Liver (tissue), 9 donors: ENCODE results near the gene RAI1. TPM values are rescaled to one million over a fixed set of nuclear protein-coding genes. Genes with fewer than 3 reads are reported as not detected.

Experiments
- DNase-seq: peaks from one replicate; pipeline ENCODE4 v3.0.0-alpha.2; 2017; ENCODE audit warnings: low spot score
- H3K27ac ChIP-seq, 2 donors: one replicate each; pipeline ENCODE4 v1.7.0; 2013; ENCODE audit warnings: inconsistent platforms in 2 of 2, low read length in 2 of 2, control low read depth in 1 of 2, low read depth in 1 of 2, mild to moderate bottlenecking in 1 of 2
- H3K27me3 ChIP-seq, 4 donors: one replicate each; pipeline versions ENCODE4 v1.6.1 to v1.7.0; 2013; ENCODE audit warnings: low read length in 3 of 4, inconsistent platforms in 1 of 4, mild to moderate bottlenecking in 1 of 4, moderate library complexity in 1 of 4; ENCODE audit not compliant: control insufficient read depth in 4 of 4, insufficient read depth in 4 of 4
- H3K36me3 ChIP-seq, 4 donors: one replicate each; pipeline versions ENCODE4 v1.6.1 to v1.7.0; 2013; ENCODE audit warnings: low read length in 3 of 4, mild to moderate bottlenecking in 3 of 4, low read depth in 1 of 4, moderate library complexity in 1 of 4; ENCODE audit not compliant: control insufficient read depth in 4 of 4, insufficient read depth in 3 of 4
- H3K4me1 ChIP-seq, 4 donors: one replicate each; pipeline versions ENCODE4 v1.6.1 to v1.7.0; 2013; ENCODE audit warnings: low read length in 3 of 4, mild to moderate bottlenecking in 3 of 4, moderate library complexity in 1 of 4; ENCODE audit not compliant: control insufficient read depth in 4 of 4, insufficient read depth in 4 of 4
- H3K4me3 ChIP-seq, 3 donors: one replicate each; pipeline versions ENCODE4 v1.6.1 to v1.7.0; 2013; ENCODE audit warnings: low read length in 3 of 3, control low read depth in 1 of 3, low read depth in 1 of 3, mild to moderate bottlenecking in 1 of 3
- H3K9ac ChIP-seq, 2 donors: one replicate each; pipeline ENCODE4 v1.7.0; 2013; ENCODE audit warnings: low read length in 2 of 2, mild to moderate bottlenecking in 2 of 2, moderate library complexity in 2 of 2, control low read depth in 1 of 2, low read depth in 1 of 2
- H3K9me3 ChIP-seq, 4 donors: one replicate each; pipeline versions ENCODE4 v1.6.1 to v1.7.0; 2013; ENCODE audit warnings: low read length in 3 of 4; ENCODE audit not compliant: control insufficient read depth in 4 of 4
- EGR1 ChIP-seq, 2 donors: IDR thresholded peaks; 2 replicates each; pipeline ENCODE4 v1.6.1; 2016 to 2018; ENCODE audit warnings: antibody characterized with exemption in 2 of 2, low read depth in 2 of 2
- FOXA1 ChIP-seq: IDR thresholded peaks from 2 replicates; pipeline ENCODE4 v1.6.1; 2016; ENCODE audit warnings: antibody characterized with exemption
- FOXA2 ChIP-seq: IDR thresholded peaks from 2 replicates; pipeline ENCODE4 v1.6.1; 2016; ENCODE audit warnings: antibody characterized with exemption
- GABPA ChIP-seq, 2 donors: IDR thresholded peaks in 1 of 2; conservative IDR thresholded peaks in 1 of 2; 2 replicates each; pipeline ENCODE4 v1.6.1; 2016; ENCODE audit warnings: antibody characterized with exemption in 2 of 2, mild to moderate bottlenecking in 1 of 2, moderate library complexity in 1 of 2
- HNF4A ChIP-seq, 2 donors: conservative IDR thresholded peaks; 2 replicates each; pipeline ENCODE4 v1.6.1; 2016; ENCODE audit warnings: antibody characterized with exemption in 2 of 2, mild to moderate bottlenecking in 2 of 2
- HNF4G ChIP-seq: IDR thresholded peaks from 2 replicates; pipeline ENCODE4 v1.6.1; 2016; ENCODE audit warnings: antibody characterized with exemption
- JUND ChIP-seq, 2 donors: IDR thresholded peaks; 2 replicates each; pipeline ENCODE4 v1.6.1; 2016; ENCODE audit warnings: antibody characterized with exemption in 2 of 2
- NR2F2 ChIP-seq: IDR thresholded peaks from 2 replicates; pipeline ENCODE4 v1.6.1; 2016; ENCODE audit warnings: antibody characterized with exemption
- RAD21 ChIP-seq, 2 donors: IDR thresholded peaks; 2 replicates each; pipeline ENCODE4 v1.6.1; 2016; ENCODE audit warnings: antibody characterized with exemption in 2 of 2, mild to moderate bottlenecking in 2 of 2
- RXRA ChIP-seq, 2 donors: IDR thresholded peaks; 2 replicates each; pipeline ENCODE4 v1.6.1; 2017 to 2018; ENCODE audit warnings: antibody characterized with exemption in 2 of 2, mild to moderate bottlenecking in 1 of 2
- YY1 ChIP-seq: IDR thresholded peaks from 2 replicates; pipeline ENCODE4 v1.6.1; 2016; ENCODE audit warnings: antibody characterized with exemption, mild to moderate bottlenecking
- WGBS: extraction: QIAGEN DNeasy Blood & Tissue Kit; methylation state at CpG from one replicate; pipeline ENCODE4 v1.1.7; 2013; 5-methylcytosine and 5-hydroxymethylcytosine counted together
- polyA plus RNA-seq, 2 donors: library from polyadenylated mRNA; stranded (reverse) in 1 of 2; unstranded in 1 of 2; fragments of 200-250 nt in 1 of 2; fragments of >200 nt in 1 of 2; fragmentation: Nextera tagmentation in 1 of 2; extraction: Ambion mirVana in 1 of 2; gene quantifications; one replicate each; pipeline versions ENCODE4 v1.2.1 to v1.2.3, GENCODE V29; 2013 to 2015
- total RNA-seq, 2 donors: library from RNA; depleted of rRNA; stranded (reverse); fragments of >200 nt; gene quantifications; one replicate each; pipeline ENCODE4 v1.2.3, GENCODE V29; 2014
- TF ChIP-seq, protein P1 (sequence below): IDR thresholded peaks from 2 replicates; pipeline ENCODE4 v1.6.1; 2016; ENCODE audit warnings: antibody characterized with exemption, mild to moderate bottlenecking
- TF ChIP-seq, protein P2 (sequence below): IDR thresholded peaks from 2 replicates; pipeline ENCODE4 v1.6.1; 2016; ENCODE audit warnings: antibody characterized with exemption
- TF ChIP-seq, protein P3 (sequence below): fragments of 150-350 bp; IDR thresholded peaks from 2 replicates; pipeline ENCODE4 v1.5.1; 2017; ENCODE audit warnings: improper control_type of control experiment, low read depth, low read length; ENCODE audit not compliant: missing input control
- TF ChIP-seq, protein P4 (sequence below): IDR thresholded peaks from 2 replicates; pipeline ENCODE4 v1.6.1; 2016; ENCODE audit warnings: antibody characterized with exemption
- TF ChIP-seq, protein P5 (sequence below): IDR thresholded peaks from 2 replicates; pipeline ENCODE4 v1.6.1; 2016; ENCODE audit warnings: antibody characterized with exemption
- donor health status: healthy.
- donor health status: healthy.
- donor health status: healthy.
- donor health status: healthy.
- donor health status: healthy.

The RAI1 gene
- total and polyA plus RNA-seq, 4 donors, result 0.57 to 7.6 (median 5.3) TPM

DNA sequence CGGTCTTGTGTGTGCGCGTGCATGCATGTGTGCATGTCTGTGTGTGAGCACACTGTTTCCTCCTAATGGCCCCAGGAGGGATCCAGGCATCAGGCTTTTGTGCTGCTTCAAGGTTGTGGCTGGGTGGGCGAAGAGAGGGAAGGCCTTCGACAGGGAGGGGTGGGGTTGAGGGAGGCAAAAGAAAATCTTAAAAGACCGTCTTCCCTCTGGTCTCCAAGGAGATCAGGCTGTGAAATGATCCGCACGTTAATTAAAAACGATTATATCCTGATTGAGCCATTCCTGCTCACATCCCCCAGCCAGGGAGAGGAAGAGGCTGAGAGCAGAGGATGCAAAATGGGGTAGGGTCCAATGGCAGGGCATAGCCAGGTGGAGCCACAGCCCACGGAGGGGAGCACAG lies 46.9 kb downstream of the RAI1 start:
- Histone ChIP-seq H3K9me3 (no peaks in the 10 kb centered on the region), H3K9ac (no peak overlapping the region), H3K36me3 (peaks cover 0 to under 1% (median 0%) of the 10 kb centered on the region in 4 donors), H3K4me1 (peaks cover 0 to 4% (median 3%) of the 10 kb centered on the region in 4 donors), H3K27ac (no peak overlapping the region), H3K27me3 (no peaks in the 10 kb centered on the region), H3K4me3 (no peak overlapping the region)
- no peak for DNase-seq
- 91% methylated on average over 10 of the region's 10 CpGs for WGBS
- TF ChIP-seq FOXA2 (no peak), YY1 (no peak), JUND (IDR thresholded peaks at IDR 0.05) (no peak), HNF4G (no peak), RAD21 (IDR thresholded peaks at IDR 0.05) (no peak), NR2F2 (no peak)
- TF ChIP-seq, protein P1, sequence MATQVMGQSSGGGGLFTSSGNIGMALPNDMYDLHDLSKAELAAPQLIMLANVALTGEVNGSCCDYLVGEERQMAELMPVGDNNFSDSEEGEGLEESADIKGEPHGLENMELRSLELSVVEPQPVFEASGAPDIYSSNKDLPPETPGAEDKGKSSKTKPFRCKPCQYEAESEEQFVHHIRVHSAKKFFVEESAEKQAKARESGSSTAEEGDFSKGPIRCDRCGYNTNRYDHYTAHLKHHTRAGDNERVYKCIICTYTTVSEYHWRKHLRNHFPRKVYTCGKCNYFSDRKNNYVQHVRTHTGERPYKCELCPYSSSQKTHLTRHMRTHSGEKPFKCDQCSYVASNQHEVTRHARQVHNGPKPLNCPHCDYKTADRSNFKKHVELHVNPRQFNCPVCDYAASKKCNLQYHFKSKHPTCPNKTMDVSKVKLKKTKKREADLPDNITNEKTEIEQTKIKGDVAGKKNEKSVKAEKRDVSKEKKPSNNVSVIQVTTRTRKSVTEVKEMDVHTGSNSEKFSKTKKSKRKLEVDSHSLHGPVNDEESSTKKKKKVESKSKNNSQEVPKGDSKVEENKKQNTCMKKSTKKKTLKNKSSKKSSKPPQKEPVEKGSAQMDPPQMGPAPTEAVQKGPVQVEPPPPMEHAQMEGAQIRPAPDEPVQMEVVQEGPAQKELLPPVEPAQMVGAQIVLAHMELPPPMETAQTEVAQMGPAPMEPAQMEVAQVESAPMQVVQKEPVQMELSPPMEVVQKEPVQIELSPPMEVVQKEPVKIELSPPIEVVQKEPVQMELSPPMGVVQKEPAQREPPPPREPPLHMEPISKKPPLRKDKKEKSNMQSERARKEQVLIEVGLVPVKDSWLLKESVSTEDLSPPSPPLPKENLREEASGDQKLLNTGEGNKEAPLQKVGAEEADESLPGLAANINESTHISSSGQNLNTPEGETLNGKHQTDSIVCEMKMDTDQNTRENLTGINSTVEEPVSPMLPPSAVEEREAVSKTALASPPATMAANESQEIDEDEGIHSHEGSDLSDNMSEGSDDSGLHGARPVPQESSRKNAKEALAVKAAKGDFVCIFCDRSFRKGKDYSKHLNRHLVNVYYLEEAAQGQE, result no peak
- TF ChIP-seq, protein P2, sequence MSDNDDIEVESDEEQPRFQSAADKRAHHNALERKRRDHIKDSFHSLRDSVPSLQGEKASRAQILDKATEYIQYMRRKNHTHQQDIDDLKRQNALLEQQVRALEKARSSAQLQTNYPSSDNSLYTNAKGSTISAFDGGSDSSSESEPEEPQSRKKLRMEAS, result no peak
- TF ChIP-seq, protein P3, sequence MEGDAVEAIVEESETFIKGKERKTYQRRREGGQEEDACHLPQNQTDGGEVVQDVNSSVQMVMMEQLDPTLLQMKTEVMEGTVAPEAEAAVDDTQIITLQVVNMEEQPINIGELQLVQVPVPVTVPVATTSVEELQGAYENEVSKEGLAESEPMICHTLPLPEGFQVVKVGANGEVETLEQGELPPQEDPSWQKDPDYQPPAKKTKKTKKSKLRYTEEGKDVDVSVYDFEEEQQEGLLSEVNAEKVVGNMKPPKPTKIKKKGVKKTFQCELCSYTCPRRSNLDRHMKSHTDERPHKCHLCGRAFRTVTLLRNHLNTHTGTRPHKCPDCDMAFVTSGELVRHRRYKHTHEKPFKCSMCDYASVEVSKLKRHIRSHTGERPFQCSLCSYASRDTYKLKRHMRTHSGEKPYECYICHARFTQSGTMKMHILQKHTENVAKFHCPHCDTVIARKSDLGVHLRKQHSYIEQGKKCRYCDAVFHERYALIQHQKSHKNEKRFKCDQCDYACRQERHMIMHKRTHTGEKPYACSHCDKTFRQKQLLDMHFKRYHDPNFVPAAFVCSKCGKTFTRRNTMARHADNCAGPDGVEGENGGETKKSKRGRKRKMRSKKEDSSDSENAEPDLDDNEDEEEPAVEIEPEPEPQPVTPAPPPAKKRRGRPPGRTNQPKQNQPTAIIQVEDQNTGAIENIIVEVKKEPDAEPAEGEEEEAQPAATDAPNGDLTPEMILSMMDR, result no peak
- TF ChIP-seq, protein P4, sequence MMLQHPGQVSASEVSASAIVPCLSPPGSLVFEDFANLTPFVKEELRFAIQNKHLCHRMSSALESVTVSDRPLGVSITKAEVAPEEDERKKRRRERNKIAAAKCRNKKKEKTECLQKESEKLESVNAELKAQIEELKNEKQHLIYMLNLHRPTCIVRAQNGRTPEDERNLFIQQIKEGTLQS, result no peak

DNA sequence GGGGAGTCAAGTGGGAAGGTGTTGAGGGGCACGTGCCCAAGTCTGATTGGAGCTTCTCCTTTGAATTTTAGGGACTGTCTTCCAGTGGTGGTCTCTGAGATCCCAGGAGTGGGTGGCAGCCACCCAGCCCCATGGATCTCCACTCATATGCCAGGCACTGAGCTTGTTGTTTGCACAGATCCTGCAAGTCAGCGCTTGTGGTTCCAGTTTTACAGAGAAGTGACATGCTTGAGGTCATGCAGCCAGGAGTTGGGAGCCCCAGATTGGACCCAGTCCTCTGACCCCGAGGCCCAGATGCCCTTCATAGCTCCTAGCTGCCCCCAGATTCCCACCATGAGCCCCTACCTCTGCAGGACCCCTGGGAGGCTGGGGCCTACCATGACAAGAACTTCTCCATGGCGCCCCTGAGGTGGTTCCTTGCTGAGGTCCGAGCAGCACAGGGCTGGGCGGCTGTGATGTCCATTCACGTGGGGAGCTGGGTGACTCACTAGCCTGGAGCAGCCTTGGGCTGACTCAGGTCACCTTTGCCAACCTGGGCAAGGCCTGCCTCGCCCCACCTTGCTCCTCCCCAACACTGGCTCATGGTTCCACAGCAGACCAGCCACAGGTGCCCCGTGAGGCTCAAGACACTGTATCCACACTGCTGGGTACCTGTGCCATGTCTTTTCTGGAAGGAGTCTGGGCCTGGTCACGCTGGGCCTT lies 47.4 kb downstream of the RAI1 start:
- Histone ChIP-seq H3K27ac (no peak overlapping the region), H3K9me3 (no peaks in the 10 kb centered on the region), H3K27me3 (no peaks in the 10 kb centered on the region), H3K36me3 (peaks cover 0 to 2% (median 0%) of the 10 kb centered on the region in 4 donors), H3K9ac (no peak overlapping the region), H3K4me1 (peaks cover 0 to 4% (median 0%) of the 10 kb centered on the region in 4 donors), H3K4me3 (no peak overlapping the region)
- WGBS, result 93% methylated on average over 10 of the region's 10 CpGs
- DNase-seq, result no peak
- TF ChIP-seq, protein P4, result no peak
- no peak for TF ChIP-seq HNF4A (conservative IDR thresholded peaks at IDR 0.05)
- TF ChIP-seq FOXA2, result no peak
- no peak for TF ChIP-seq GABPA (IDR thresholded peaks at IDR 0.05 in 1 of 2, conservative IDR thresholded peaks at IDR 0.05 in 1 of 2)
- no peak for TF ChIP-seq FOXA1
- TF ChIP-seq, protein P5, sequence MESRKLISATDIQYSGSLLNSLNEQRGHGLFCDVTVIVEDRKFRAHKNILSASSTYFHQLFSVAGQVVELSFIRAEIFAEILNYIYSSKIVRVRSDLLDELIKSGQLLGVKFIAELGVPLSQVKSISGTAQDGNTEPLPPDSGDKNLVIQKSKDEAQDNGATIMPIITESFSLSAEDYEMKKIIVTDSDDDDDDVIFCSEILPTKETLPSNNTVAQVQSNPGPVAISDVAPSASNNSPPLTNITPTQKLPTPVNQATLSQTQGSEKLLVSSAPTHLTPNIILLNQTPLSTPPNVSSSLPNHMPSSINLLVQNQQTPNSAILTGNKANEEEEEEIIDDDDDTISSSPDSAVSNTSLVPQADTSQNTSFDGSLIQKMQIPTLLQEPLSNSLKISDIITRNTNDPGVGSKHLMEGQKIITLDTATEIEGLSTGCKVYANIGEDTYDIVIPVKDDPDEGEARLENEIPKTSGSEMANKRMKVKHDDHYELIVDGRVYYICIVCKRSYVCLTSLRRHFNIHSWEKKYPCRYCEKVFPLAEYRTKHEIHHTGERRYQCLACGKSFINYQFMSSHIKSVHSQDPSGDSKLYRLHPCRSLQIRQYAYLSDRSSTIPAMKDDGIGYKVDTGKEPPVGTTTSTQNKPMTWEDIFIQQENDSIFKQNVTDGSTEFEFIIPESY, result no peak
- no peak for TF ChIP-seq EGR1 (IDR thresholded peaks at IDR 0.05; ENCODE audit: low read depth in 2 of 2)
- TF ChIP-seq RXRA (IDR thresholded peaks at IDR 0.05), result no peak
- TF ChIP-seq, protein P1, result no peak
- no peak for TF ChIP-seq YY1
